ENCODE measurements around the gene TPM4.
A peak's percentile ranks its signal among the peaks of the same experiment; 100 is the strongest.
"Not testable (repeated sequence)": the region's sequence is repeated elsewhere in the genome, so short reads cannot be mapped to it uniquely, and the experiment has no call there.

TPM4 gene

GRCh38 chr19:16076154-16076957 lies at the start of gene TPM4:
Gene TPM4 (plus strand): TSS chr19:16076495. CDS start chr19:16076566, 71 bp downstream.
- DNase-seq: peak; percentile 41

- DNase-seq: no peak
These were observed 49.5 kb upstream of the TPM4 start for GRCh38 chr19:16026756-16027155.

- DNase-seq: no peak
These were observed 48.8 kb upstream of the TPM4 start for GRCh38 chr19:16027528-16027927.

GRCh38 chr19:16030155-16030554 lies 46.1 kb upstream of the TPM4 start:
- not testable (repeated sequence) for DNase-seq

- DNase-seq: no peak
These were observed 45.1 kb upstream of the TPM4 start for GRCh38 chr19:16030964-16031871.

GRCh38 chr19:16031872-16032200 lies 44.5 kb upstream of the TPM4 start:
- DNase-seq: no peak

GRCh38 chr19:16032509-16033135 lies 43.7 kb upstream of the TPM4 start:
- DNase-seq: no peak

- no peak for DNase-seq
These were observed 43.2 kb upstream of the TPM4 start for GRCh38 chr19:16033136-16033530.

GRCh38 chr19:16033721-16034120 lies 42.6 kb upstream of the TPM4 start:
- DNase-seq: no peak

GRCh38 chr19:16034180-16034579 lies 42.1 kb upstream of the TPM4 start:
- no peak for DNase-seq

GRCh38 chr19:16034958-16035560 lies 41.2 kb upstream of the TPM4 start:
- no peak for DNase-seq

GRCh38 chr19:16035601-16036297 lies 40.5 kb upstream of the TPM4 start:
- DNase-seq: no peak

- DNase-seq: no peak
These were observed 39.8 kb upstream of the TPM4 start for GRCh38 chr19:16036397-16036925.

- DNase-seq: no peak
These were observed 39.4 kb upstream of the TPM4 start for GRCh38 chr19:16036941-16037340.

GRCh38 chr19:16037424-16038195 lies 38.7 kb upstream of the TPM4 start:
- DNase-seq: no peak

- DNase-seq: no peak
These were observed 38.0 kb upstream of the TPM4 start for GRCh38 chr19:16038196-16038695.

GRCh38 chr19:16039081-16039480 lies 37.2 kb upstream of the TPM4 start:
- no peak for DNase-seq

GRCh38 chr19:16039545-16039944 lies 36.8 kb upstream of the TPM4 start:
- no peak for DNase-seq

GRCh38 chr19:16040642-16041041 lies 35.7 kb upstream of the TPM4 start:
- DNase-seq: peak; percentile 21

- peak; percentile 58 for DNase-seq
These were observed 34.9 kb upstream of the TPM4 start for GRCh38 chr19:16041299-16041990.

GRCh38 chr19:16041991-16042386 lies 34.3 kb upstream of the TPM4 start:
- no peak for DNase-seq

Measured in DMS53 (cell line).